Thyroid gland (tissue), 4 donors: ENCODE measurements around the gene OR4D2. TPM values are rescaled to one million over a fixed set of nuclear protein-coding genes. Genes with fewer than 3 reads are reported as not detected.

Experiments
- DNase-seq, 2 donors: peaks; one replicate each; pipeline ENCODE4 v3.0.0-alpha.2; 2019
- H3K27ac ChIP-seq, 3 donors: fragments of 200-600 bp; sonication (generic); 1 replicate in 2 of 3; 2 replicates in 1 of 3; pipeline ENCODE4 v1.5.1; 2016 to 2019; ENCODE audit warnings: mild to moderate bottlenecking in 1 of 3, moderate library complexity in 1 of 3
- H3K27me3 ChIP-seq: fragments of 200-600 bp; sonication (generic); one replicate; pipeline ENCODE4 v1.5.1; 2019
- H3K36me3 ChIP-seq, 2 donors: fragments of 200-600 bp; sonication (generic); one replicate each; pipeline ENCODE4 v1.5.1; 2016 to 2019
- H3K4me1 ChIP-seq, 2 donors: fragments of 200-600 bp; sonication (generic); one replicate each; pipeline ENCODE4 v1.5.1; 2017 to 2019
- H3K4me3 ChIP-seq, 3 donors: fragments of 200-600 bp; sonication (generic); replicated peaks in 1 of 3; 1 replicate in 2 of 3; 2 replicates in 1 of 3; pipeline ENCODE4 v1.5.1; 2016; ENCODE audit warnings: mild to moderate bottlenecking in 1 of 3
- H3K9me3 ChIP-seq: fragments of 200-600 bp; sonication (generic); one replicate; pipeline ENCODE4 v1.5.1; 2017
- CTCF ChIP-seq, 6 experiments: fragments of 200-600 bp in 3 of 6; fragments of 450-650 bp in 3 of 6; sonication (generic) in 3 of 6; IDR thresholded peaks; one replicate each; pipeline ENCODE4 v1.5.1; 2016 to 2019; ENCODE audit warnings: antibody characterized with exemption in 6 of 6, mild to moderate bottlenecking in 2 of 6, inconsistent platforms in 1 of 6, moderate library complexity in 1 of 6
- POLR2A ChIP-seq, 2 donors: fragments of 450-650 bp; IDR thresholded peaks; one replicate each; pipeline ENCODE4 v1.6.1; 2017; ENCODE audit warnings: antibody characterized with exemption in 2 of 2, mild to moderate bottlenecking in 2 of 2, moderate library complexity in 1 of 2
- WGBS, 2 donors: methylation state at CpG; one replicate each; pipeline ENCODE4 v1.1.5; 2017; 5-methylcytosine and 5-hydroxymethylcytosine counted together
- intact Hi-C: fragments of 100-400 bp; cut with DNase I; formaldehyde crosslinking; loops from one replicate; pipeline ENCODE4 v1.15.1; 2023
- total RNA-seq, 4 donors: library from RNA; depleted of rRNA; stranded (reverse); fragments of >200 nt; gene quantifications; one replicate each; pipeline ENCODE4 v1.2.3, GENCODE V29; 2016

OR4D2 gene
- total RNA-seq, 4 donors from 2014 or later, result not detected

GRCh38 chr17:58147930-58148434 lies 18.8 kb upstream of the OR4D2 start, which contains the start of gene OR4D1:
OR4D1 (plus strand) TSS chr17:58148384; CDS start chr17:58155154, 6,770 bp downstream.
- Histone ChIP-seq H3K4me3 (no peak within 1 kb of the TSS), H3K27me3 (no peaks in the 10 kb centered on the region), H3K36me3 (no peaks in the 10 kb centered on the region), H3K4me1 (no peaks in the 10 kb centered on the region), H3K9me3 (no peaks in the 10 kb centered on the region), H3K27ac (no peak within 1 kb of the TSS)
- no peak for DNase-seq
- intact Hi-C loops, result no loop called here
- no peak for TF ChIP-seq POLR2A (IDR thresholded peaks at IDR 0.05)
- TF ChIP-seq CTCF (IDR thresholded peaks at IDR 0.05), result no peak
- WGBS, 2 donors, result 52 to 60% methylated on average over 1 of the region's 1 CpG

DNA sequence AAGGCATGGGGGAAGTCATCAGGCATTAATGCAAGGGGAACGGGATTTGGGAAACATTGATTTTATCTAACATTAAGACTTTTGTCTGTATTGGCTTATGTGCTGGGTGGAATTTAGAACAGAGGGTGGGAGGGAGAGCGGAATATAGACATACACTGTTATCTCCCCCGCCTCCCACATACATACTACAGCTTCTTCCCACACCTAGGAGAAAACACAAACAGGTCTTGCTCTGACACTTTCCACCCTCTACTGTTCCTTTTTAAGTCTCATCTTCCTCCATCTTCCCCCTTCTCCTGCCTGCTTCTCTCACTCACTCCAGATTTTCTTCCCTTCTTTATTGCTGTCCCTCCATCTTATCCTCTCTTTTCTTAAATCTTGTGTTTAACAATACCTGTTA lies 18.2 kb upstream of the OR4D2 start:
- DNase-seq, result no peak
- no peaks in the 10 kb centered on the region for H3K36me3 ChIP-seq
- H3K4me1 ChIP-seq, result no peaks in the 10 kb centered on the region
- TF ChIP-seq CTCF (IDR thresholded peaks at IDR 0.05) (no peak), POLR2A (IDR thresholded peaks at IDR 0.05) (no peak)
- intact Hi-C loops, result no loop called here
- no peaks in the 10 kb centered on the region for H3K9me3 ChIP-seq
- no peaks in the 10 kb centered on the region for H3K27me3 ChIP-seq
- no peak overlapping the region for H3K4me3 ChIP-seq
- 86 to 89% methylated on average over 3 of the region's 3 CpGs for WGBS, 2 donors
- H3K27ac ChIP-seq, result no peak overlapping the region

GRCh38 chr17:58150394-58150793 lies 16.4 kb upstream of the OR4D2 start:
- WGBS, 2 donors, result 43 to 54% methylated on average over 6 of the region's 6 CpGs
- Histone ChIP-seq H3K4me1 (no peaks in the 10 kb centered on the region), H3K9me3 (no peaks in the 10 kb centered on the region), H3K27me3 (no peaks in the 10 kb centered on the region), H3K27ac (no peak overlapping the region), H3K4me3 (no peak overlapping the region), H3K36me3 (no peaks in the 10 kb centered on the region)
- DNase-seq, result no peak
- intact Hi-C loops, result no loop called here
- TF ChIP-seq POLR2A (IDR thresholded peaks at IDR 0.05), result no peak
- TF ChIP-seq CTCF (IDR thresholded peaks at IDR 0.05), result no peak

DNA sequence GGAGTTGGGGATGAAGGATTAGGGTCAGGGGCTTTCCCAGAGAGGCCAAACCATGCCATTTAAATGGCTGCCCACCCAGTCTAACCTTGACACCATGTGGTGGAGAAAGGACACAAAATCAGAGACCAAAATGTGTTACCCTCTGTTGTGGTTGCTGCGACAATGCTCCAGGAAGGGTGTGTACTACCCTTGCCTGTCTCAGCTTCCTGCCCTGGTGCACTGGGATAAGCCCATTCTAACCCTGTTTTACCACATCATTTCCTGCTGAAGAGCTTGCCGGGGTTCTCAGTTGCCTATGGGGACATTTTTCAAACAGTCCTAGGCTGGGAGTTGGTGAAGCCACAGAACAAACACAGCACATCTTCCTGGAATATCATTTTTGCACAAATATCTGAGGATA lies 13.7 kb upstream of the OR4D2 start:
- Histone ChIP-seq H3K9me3 (no peaks in the 10 kb centered on the region), H3K27ac (no peak overlapping the region), H3K36me3 (no peaks in the 10 kb centered on the region), H3K27me3 (peaks cover 11% of the 10 kb centered on the region), H3K4me3 (no peak overlapping the region), H3K4me1 (peaks cover 7 to 8% of the 10 kb centered on the region in 2 donors)
- 54 to 62% methylated on average over 2 of the region's 2 CpGs for WGBS, 2 donors
- no peak for DNase-seq
- intact Hi-C loops, result no loop called here
- TF ChIP-seq CTCF (IDR thresholded peaks at IDR 0.05) (no peak), POLR2A (IDR thresholded peaks at IDR 0.05) (no peak)

- no peaks in the 10 kb centered on the region for H3K9me3 ChIP-seq
- no peak for TF ChIP-seq CTCF (IDR thresholded peaks at IDR 0.05)
- no peak for TF ChIP-seq POLR2A (IDR thresholded peaks at IDR 0.05)
- no peaks in the 10 kb centered on the region for H3K36me3 ChIP-seq
- intact Hi-C loops, result no loop called here
- H3K4me1 ChIP-seq, result peaks cover 7 to 8% of the 10 kb centered on the region in 2 donors
- no peak overlapping the region for H3K4me3 ChIP-seq
- no peak for DNase-seq
- H3K27me3 ChIP-seq, result peaks cover 11% of the 10 kb centered on the region
- H3K27ac ChIP-seq, result no peak overlapping the region
These were observed 13.1 kb upstream of the OR4D2 start for GRCh38 chr17:58153671-58154070.
